Astrocyte of the hippocampus (primary cell): Measurements from ENCODE around the gene MARCHF10.

Experiments used
- DNase-seq: peaks from one replicate; pipeline ENCODE4 v3.0.0; 2011; ENCODE audit warnings: low read depth, low spot score

MARCHF10 gene

GRCh38 chr17:62751060-62751691 lies 56.9 kb downstream of the MARCHF10 start:
- DNase-seq = peak; percentile 32

- DNase-seq = peak; percentile 45
Observed at GRCh38 chr17:62750631-62751051, 57.5 kb downstream of the MARCHF10 start.

DNA sequence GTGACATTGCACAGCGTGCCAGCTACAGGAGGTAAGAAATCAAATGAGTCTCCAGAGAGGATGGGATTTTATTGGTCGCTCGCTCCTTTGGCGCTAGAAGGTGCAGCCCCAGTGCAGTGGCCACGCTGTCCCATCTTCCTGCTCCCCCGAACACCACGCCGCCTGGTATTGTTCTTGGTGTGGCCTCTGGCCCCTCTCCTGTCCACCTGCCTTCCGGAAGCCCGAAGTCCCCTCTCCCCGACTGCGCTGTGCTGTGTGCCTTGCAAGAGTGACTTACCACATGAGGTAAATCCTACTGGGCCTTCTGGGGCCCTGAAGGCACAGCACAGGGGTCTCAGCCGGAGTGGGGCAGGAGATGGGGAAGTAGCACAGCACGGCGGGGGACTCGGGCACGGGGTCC lies 58.2 kb downstream of the MARCHF10 start:
- DNase-seq = no peak

- DNase-seq = no peak
Observed at GRCh38 chr17:62746941-62747340, 61.2 kb downstream of the MARCHF10 start.

- DNase-seq = no peak
Observed at GRCh38 chr17:62745806-62746205, 62.3 kb downstream of the MARCHF10 start.

- DNase-seq = no peak
Observed at GRCh38 chr17:62744259-62744658, 63.9 kb downstream of the MARCHF10 start.

GRCh38 chr17:62741290-62741689 lies 66.8 kb downstream of the MARCHF10 start:
- no peak for DNase-seq

GRCh38 chr17:62739645-62740388 lies 68.3 kb downstream of the MARCHF10 start:
- no peak for DNase-seq

DNA sequence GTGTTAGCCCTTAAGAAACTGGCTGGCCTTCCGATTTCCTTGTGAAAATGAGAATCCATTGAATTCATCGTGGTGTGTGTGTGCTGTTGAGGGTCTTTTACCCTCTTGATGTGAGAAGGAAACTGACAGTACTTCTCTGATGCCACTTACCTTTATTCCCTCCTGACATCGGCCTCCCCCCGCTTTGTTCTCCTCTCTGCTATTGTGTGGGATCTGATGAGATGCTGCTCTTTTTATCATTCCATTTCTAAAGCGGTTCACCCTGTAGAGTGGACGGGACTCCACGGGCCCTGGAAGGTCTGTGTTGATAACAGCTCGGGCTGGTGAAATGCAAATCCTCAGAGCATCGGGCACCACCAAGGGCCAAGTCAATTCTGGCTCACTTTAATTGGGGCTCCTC lies 69.8 kb downstream of the MARCHF10 start:
- DNase-seq = no peak

DNA sequence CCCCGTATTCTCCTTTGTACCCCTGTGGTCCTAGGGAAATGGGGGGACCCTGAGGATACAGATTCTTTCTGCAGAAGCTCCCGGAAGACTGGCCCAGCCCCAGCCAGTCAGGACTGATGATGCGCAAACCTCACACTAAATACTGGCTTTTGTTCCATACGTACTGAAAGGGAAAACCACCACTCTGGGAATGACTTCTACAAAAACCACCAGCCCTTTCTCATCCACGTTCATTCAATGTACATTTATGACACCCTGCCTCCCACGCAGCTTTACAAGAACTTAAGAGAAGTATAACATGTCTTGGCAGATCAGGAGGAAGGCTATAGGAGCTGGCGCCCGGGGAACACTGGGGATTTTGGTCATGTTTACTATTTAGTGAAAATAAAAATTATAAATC lies 70.6 kb downstream of the MARCHF10 start:
- no peak for DNase-seq

DNA sequence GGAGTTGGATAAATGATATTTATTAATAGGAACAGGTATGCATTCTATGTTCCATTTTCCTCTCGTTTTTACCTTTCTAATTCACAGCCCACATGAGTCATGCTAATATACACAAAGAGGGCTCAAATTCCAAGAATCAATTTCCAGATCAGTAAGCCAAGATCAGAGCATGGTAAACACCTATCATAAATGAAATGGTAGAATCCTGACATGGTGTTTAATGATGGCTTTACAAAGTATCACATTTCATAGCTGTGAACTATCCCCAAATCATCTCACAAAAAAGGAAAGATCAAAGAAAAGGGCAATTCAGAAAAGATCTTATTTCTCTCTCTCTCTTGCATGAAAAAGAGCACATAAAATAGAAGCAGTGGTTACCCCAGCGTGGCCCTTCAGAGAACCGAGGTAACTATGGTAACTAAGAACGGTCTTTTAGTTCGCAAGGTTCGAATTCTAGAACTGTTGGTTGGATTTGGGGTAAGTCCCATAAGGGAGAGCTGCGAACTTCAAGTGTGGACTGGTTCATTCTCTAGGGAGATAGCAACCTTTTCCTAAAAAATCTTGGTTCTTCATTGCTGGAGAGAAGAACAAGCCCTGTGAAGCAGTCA lies 73.0 kb downstream of the MARCHF10 start:
- DNase-seq = no peak

DNA sequence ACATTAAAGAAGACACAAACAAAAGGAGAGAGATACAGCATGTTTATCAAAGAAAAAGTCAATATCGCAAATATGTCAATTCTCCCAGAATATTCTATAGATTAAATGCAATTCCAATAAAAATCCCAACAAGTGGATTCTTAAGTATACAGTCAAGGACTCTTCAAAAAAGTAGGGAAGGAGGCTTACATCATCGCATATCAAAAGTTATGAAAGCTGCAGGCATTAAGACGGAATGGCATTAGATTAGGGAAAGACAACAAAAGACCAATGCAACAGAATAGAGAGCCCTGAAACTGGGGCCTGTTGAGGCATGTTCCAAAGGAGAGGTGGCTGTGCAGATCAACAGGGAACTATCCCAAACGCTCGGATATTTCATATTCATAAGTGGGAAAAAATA lies 76.0 kb downstream of the MARCHF10 start:
- no peak for DNase-seq

GRCh38 chr17:62727916-62728672 lies 80.0 kb downstream of the MARCHF10 start:
- DNase-seq = no peak

DNA sequence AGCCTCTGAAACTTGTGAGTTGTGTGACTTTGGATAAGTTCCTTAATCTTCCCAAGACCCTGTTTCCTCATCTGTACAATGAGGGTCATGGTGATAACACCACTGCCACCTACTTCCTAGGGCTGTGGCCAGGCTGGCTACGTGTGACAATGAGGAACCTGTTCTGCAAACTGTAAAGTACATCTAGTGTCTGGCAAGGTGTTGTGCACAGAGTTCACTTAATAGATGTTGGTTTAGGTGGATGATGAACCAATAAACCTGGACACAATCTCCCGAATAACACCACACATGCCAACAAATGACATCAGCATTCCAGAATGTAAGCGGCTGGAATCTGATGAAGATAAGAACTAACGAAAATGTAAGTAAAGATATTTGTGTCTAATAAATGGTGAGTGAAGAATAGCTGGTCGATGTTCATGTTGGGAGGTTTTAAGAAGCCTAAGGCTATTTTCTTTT lies 82.3 kb downstream of the MARCHF10 start:
- DNase-seq = peak; percentile 66

DNA sequence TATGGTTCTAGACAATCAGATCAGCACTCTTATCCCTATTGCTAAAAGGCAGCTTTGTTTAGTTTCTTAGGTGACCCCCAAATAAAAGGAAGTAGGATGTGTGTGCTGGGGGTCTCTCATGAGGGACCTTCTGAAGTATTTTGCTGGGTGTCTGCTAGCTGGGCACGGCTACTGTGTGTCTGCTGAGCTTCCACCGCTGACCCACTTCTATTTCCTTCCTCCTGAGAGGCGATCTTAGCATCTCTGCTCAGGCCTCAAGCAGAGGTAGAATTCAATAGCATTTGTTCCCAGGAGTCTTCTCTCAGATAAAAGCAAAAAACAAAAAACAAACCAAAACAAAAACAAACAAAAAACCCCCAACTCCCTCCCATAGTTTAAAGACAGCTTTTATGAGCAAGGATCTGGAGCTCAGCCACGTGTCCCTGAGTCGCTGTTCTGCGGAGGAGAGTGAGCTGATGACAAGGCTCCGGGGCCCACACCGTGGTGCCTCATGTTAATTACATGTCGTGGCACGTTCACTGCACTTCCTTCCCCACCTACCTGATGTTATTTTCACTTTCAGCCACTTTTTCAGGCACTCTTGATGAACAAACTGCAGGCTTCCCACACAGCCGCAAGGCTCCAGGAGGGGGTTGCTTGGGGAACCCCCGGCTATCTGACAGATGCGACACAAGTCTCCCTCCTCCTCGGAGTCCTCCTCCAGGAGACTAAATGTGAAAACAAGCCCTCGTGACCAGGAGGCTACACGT lies 83.5 kb downstream of the MARCHF10 start:
- DNase-seq = peak; percentile 38

DNA sequence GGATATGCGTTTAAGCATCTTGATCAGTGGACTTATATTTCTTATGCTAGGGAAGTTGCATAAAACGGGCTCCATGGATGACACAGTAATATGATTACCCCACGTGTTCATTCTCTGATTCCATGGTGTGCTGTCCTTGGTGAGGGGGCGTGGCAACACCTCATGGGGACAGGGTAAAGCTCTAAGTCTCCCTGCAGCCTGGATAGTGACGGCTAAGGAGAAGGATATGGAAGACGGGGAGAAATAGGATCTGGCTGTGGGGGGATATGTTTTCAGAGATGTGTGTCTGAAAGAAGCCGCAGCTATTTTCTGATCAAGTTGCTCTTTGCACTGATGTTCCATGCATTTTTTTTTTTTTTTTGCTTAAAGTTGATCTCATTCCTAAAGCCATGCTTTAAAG lies 84.3 kb downstream of the MARCHF10 start:
- no peak for DNase-seq

GRCh38 chr17:62722625-62723024 lies 85.5 kb downstream of the MARCHF10 start:
- no peak for DNase-seq

DNA sequence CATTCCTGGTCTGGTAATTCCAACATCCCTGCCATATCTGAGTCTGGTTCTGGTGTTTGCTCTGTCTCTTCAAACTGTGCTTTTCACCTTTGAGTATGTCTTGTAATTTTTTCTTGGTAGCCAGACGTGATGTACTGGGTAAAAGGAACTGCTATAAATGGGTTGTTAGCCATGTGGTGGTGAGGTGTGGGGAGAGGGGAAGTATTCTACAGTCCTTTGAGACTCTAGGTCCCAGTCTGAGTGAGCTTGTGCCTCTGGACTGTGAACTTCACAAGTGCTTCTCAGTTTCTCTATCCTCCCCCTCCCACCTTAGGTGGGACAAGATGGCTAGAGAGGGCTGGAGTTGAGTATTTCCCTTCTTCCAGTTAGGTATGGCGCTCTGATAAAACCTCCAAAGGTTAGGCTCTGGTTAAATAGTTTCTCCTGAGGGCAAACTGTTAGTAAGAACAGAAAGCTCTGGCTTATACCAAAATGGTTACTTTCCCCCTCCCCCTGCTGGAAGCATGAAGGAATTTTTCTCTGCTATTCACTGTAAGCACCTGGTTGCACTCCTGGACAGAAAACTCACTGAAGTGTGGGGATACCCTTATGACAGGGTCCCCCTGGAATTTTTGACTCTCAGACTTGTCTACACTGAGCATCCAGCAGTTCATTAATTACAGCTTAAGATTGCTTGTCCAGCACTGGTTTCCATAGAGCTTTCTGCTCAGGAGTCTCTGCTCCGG lies 87.8 kb downstream of the MARCHF10 start:
- DNase-seq = no peak

DNA sequence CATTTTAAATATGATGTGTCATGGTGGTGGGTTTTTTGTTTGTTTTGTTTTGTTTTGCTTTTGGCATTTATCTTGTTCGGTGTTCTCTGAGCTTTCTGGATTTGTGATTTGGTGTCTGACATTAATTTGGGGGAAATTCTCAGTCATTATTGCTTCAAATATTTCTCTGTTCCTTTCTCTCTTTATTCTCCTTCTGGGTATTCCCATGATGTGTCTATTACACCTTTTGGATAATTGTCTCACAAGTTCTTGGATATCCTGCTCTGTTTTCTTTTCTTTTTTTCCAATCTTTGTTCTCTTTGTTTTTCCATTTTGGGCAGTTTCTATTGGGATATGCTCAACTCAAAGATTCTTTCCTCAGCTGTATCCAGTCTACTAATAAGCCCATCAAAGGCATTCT lies 88.5 kb downstream of the MARCHF10 start:
- DNase-seq = no peak

GRCh38 chr17:62718429-62718828 lies 89.7 kb downstream of the MARCHF10 start:
- peak; percentile 62 for DNase-seq

DNA sequence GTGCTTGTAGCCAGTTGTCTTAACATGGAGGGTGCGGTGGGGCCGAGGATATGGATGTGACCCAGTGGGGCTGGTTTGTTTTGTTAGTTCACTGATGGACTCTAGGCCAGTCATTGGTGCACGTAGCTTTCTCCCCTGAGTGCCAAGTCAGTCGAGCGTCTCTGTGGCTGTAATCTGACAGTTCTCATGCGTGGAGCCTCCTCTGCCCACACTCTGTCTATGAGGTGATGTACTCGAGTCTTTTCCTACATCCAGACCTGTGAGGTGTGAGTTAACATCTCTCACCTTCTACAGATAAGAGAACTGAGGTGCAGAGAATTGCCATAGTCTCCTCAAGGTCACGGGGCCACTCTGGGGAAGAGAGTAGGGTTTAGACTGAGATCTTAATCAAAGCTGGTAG lies 90.2 kb downstream of the MARCHF10 start:
- no peak for DNase-seq
